Activated naive CD4-positive, alpha-beta T cell treated with anti-CD3 and anti-CD28 coated beads, Interleukin-2, amount 50 U/mL, for 16 hours (primary cell): Measurements from ENCODE around the gene PTGDS.
"Not testable (repeated sequence)": the region's sequence is repeated elsewhere in the genome, so short reads cannot be mapped to it uniquely, and the experiment has no call there.

Source experiments
- DNase-seq: peaks from one replicate; pipeline ENCODE4 v3.0.0-alpha.2; 2020

The PTGDS gene

GRCh38 chr9:136992819-136993369 lies 15.6 kb downstream of the PTGDS start:
- DNase-seq, result no peak

- DNase-seq, result no peak
These were observed 17.0 kb downstream of the PTGDS start for GRCh38 chr9:136994180-136994887.

GRCh38 chr9:136994888-136995230 lies 17.6 kb downstream of the PTGDS start:
- no peak for DNase-seq

- no peak for DNase-seq
These were observed 18.1 kb downstream of the PTGDS start for GRCh38 chr9:136995362-136995761.

GRCh38 chr9:136995772-136996311 lies 18.5 kb downstream of the PTGDS start:
- DNase-seq, result no peak

GRCh38 chr9:136996361-136997292 lies 19.3 kb downstream of the PTGDS start, which contains the start of gene CLIC3:
Gene CLIC3, minus strand, starts transcription at chr9:136996568. Its CDS starts 25 bp downstream, at chr9:136996543.
- DNase-seq, result peak; percentile 37

- DNase-seq, result no peak
These were observed 20.1 kb downstream of the PTGDS start for GRCh38 chr9:136997371-136997770.

GRCh38 chr9:136997830-136998234 lies 20.5 kb downstream of the PTGDS start:
- no peak for DNase-seq

- no peak for DNase-seq
These were observed 23.1 kb downstream of the PTGDS start for GRCh38 chr9:137000177-137000930.

- DNase-seq, result no peak
These were observed 24.7 kb downstream of the PTGDS start for GRCh38 chr9:137001857-137002645.

GRCh38 chr9:137002646-137003041 lies 25.3 kb downstream of the PTGDS start:
- DNase-seq, result no peak

- DNase-seq, result not testable (repeated sequence)
These were observed 27.0 kb downstream of the PTGDS start for GRCh38 chr9:137004285-137004684.

- no peak for DNase-seq
These were observed 29.1 kb downstream of the PTGDS start for GRCh38 chr9:137006116-137007003.

GRCh38 chr9:137007108-137007815 lies 30.0 kb downstream of the PTGDS start:
- no peak for DNase-seq

- DNase-seq, result no peak
These were observed 30.5 kb downstream of the PTGDS start for GRCh38 chr9:137007816-137008270.

- no peak for DNase-seq
These were observed 31.0 kb downstream of the PTGDS start for GRCh38 chr9:137008312-137008711.

GRCh38 chr9:137009217-137009616 lies 31.9 kb downstream of the PTGDS start:
- no peak for DNase-seq

GRCh38 chr9:137009938-137010732 lies 32.8 kb downstream of the PTGDS start:
- DNase-seq, result no peak

GRCh38 chr9:137011156-137011555 lies 33.9 kb downstream of the PTGDS start:
- DNase-seq, result no peak
